Breast epithelium (tissue), 4 donors: Measurements from ENCODE around the gene TNFRSF11A. TPM values are rescaled to one million over a fixed set of nuclear protein-coding genes. Genes with fewer than 3 reads are reported as not detected.

Source experiments
- DNase-seq, 2 donors: peaks; one replicate each; pipeline ENCODE4 v3.0.0-alpha.2; 2019; ENCODE audit warnings: low spot score in 2 of 2
- H3K27ac ChIP-seq, 2 donors: fragments of 200-600 bp; sonication (generic) in 1 of 2; one replicate each; pipeline ENCODE4 v1.5.1; 2016 to 2019; ENCODE audit warnings: mild to moderate bottlenecking in 1 of 2
- H3K27me3 ChIP-seq, 2 donors: fragments of 200-600 bp; sonication (generic) in 1 of 2; one replicate each; pipeline versions ENCODE4 v1.5.1 to v1.6.0; 2017 to 2019; ENCODE audit warnings: control low read depth in 1 of 2, mild to moderate bottlenecking in 1 of 2
- H3K36me3 ChIP-seq: fragments of 200-600 bp; one replicate; pipeline ENCODE4 v1.5.1; 2019
- H3K4me1 ChIP-seq, 2 donors: fragments of 200-600 bp; sonication (generic); one replicate each; pipeline ENCODE4 v1.5.1; 2016 to 2019; ENCODE audit warnings: control low read depth in 1 of 2
- H3K4me3 ChIP-seq, 3 donors: fragments of 200-600 bp; sonication (generic); 1 replicate in 2 of 3; 2 replicates in 1 of 3; pipeline ENCODE4 v1.5.1; 2016 to 2019; ENCODE audit warnings: mild to moderate bottlenecking in 3 of 3, moderate library complexity in 2 of 3
- H3K9me3 ChIP-seq, 2 donors: fragments of 200-600 bp; sonication (generic) in 1 of 2; one replicate each; pipeline ENCODE4 v1.5.1; 2016 to 2019; ENCODE audit warnings: control low read depth in 1 of 2
- CTCF ChIP-seq, 3 donors: fragments of 450-650 bp; IDR thresholded peaks; one replicate each; pipeline ENCODE4 v1.5.1; 2016 to 2017; ENCODE audit warnings: antibody characterized with exemption in 3 of 3, mild to moderate bottlenecking in 3 of 3, moderate library complexity in 3 of 3
- POLR2A ChIP-seq: fragments of 450-650 bp; IDR thresholded peaks from one replicate; pipeline ENCODE4 v1.6.1; 2016; ENCODE audit warnings: antibody characterized with exemption, mild to moderate bottlenecking, moderate library complexity
- POLR2AphosphoS5 ChIP-seq, 3 donors: sonication (generic); formaldehyde crosslinking; IDR thresholded peaks; one replicate each; pipeline ENCODE4 v1.6.1; 2017; ENCODE audit warnings: antibody characterized with exemption in 3 of 3
- intact Hi-C: fragments of 100-400 bp; cut with DNase I; formaldehyde crosslinking; loops from one replicate; pipeline ENCODE4 v1.15.1; 2023; ENCODE audit warnings: low total_unique reads
- total RNA-seq, 3 donors: library from RNA; depleted of rRNA; stranded (reverse); fragments of >200 nt; gene quantifications; one replicate each; pipeline ENCODE4 v1.1.0, GENCODE V29; 2016

Gene TNFRSF11A
- total RNA-seq = 1 to 10 TPM; 4.2 to 6.4 (median 4.6) TPM

- Histone ChIP-seq H3K36me3 (no peaks in the 10 kb centered on the region), H3K27ac (peak within 1 kb of the TSS; percentile 18 to 23), H3K9me3 (no peaks in the 10 kb centered on the region), H3K27me3 (peaks cover 2 to 14% of the 10 kb centered on the region in 2 donors), H3K4me3 (peak within 1 kb of the TSS; percentile 46 to 76 (median 59)), H3K4me1 (peaks cover 0 to 4% of the 10 kb centered on the region in 2 donors)
- no peak for DNase-seq
- TF ChIP-seq CTCF (IDR thresholded peaks at IDR 0.05) (peak in 2 of 3 donors; percentile 15 to 18), POLR2A (no peak)
- intact Hi-C loops = no loop called here
Measured at GRCh38 chr18:62324917-62325805, at the start of gene TNFRSF11A. TNFRSF11A (plus strand) TSS chr18:62325310; CDS start chr18:62325353, 43 bp downstream.

- intact Hi-C loops = no loop called here
- no peak for DNase-seq
- Histone ChIP-seq H3K4me3 (no peak overlapping the region), H3K9me3 (no peaks in the 10 kb centered on the region), H3K4me1 (no peaks in the 10 kb centered on the region), H3K27me3 (no peaks in the 10 kb centered on the region), H3K36me3 (peaks cover 3% of the 10 kb centered on the region), H3K27ac (no peak overlapping the region)
- TF ChIP-seq CTCF (IDR thresholded peaks at IDR 0.05) = no peak
- TF ChIP-seq POLR2AphosphoS5 (IDR thresholded peaks at IDR 0.05) = no peak
- no peak for TF ChIP-seq POLR2A
Measured at GRCh38 chr18:62277045-62277444, 48.1 kb upstream of the TNFRSF11A start.

- no peak for DNase-seq
- Histone ChIP-seq H3K4me1 (no peaks in the 10 kb centered on the region), H3K27me3 (no peaks in the 10 kb centered on the region), H3K36me3 (peaks cover 3% of the 10 kb centered on the region), H3K9me3 (no peaks in the 10 kb centered on the region), H3K4me3 (no peak overlapping the region), H3K27ac (no peak overlapping the region)
- no peak for TF ChIP-seq CTCF (IDR thresholded peaks at IDR 0.05)
- no peak for TF ChIP-seq POLR2AphosphoS5 (IDR thresholded peaks at IDR 0.05)
- TF ChIP-seq POLR2A = no peak
- intact Hi-C loops = no loop called here
Measured at GRCh38 chr18:62279561-62279960, 45.5 kb upstream of the TNFRSF11A start.

GRCh38 chr18:62280058-62280457 is 45.1 kb upstream of the TNFRSF11A start:
- intact Hi-C loops = no loop called here
- Histone ChIP-seq H3K4me3 (no peak overlapping the region), H3K36me3 (peaks cover 3% of the 10 kb centered on the region), H3K27me3 (no peaks in the 10 kb centered on the region), H3K27ac (no peak overlapping the region), H3K4me1 (no peaks in the 10 kb centered on the region), H3K9me3 (no peaks in the 10 kb centered on the region)
- no peak for DNase-seq
- TF ChIP-seq POLR2A (no peak), CTCF (IDR thresholded peaks at IDR 0.05) (no peak), POLR2AphosphoS5 (IDR thresholded peaks at IDR 0.05) (no peak)

- no peak overlapping the region for H3K4me3 ChIP-seq
- no peak for TF ChIP-seq POLR2A
- TF ChIP-seq POLR2AphosphoS5 (IDR thresholded peaks at IDR 0.05) = no peak
- no peak for TF ChIP-seq CTCF (IDR thresholded peaks at IDR 0.05)
- no peaks in the 10 kb centered on the region for H3K9me3 ChIP-seq
- intact Hi-C loops = no loop called here
- H3K4me1 ChIP-seq = no peaks in the 10 kb centered on the region
- no peak overlapping the region for H3K27ac ChIP-seq
- DNase-seq = no peak
- H3K27me3 ChIP-seq = no peaks in the 10 kb centered on the region
- H3K36me3 ChIP-seq = peaks cover 3% of the 10 kb centered on the region
Measured at GRCh38 chr18:62280786-62281185, 44.3 kb upstream of the TNFRSF11A start.
